ENCODE results near the gene ANXA2.

- TF ChIP-seq CTCF (IDR thresholded peaks at IDR 0.05) (no peak), EZH2 (IDR thresholded peaks at IDR 0.05; ENCODE audit: borderline replicate concordance, insufficient read depth, low read depth, low read length, poor library complexity, severe bottlenecking) (no peak)
Observed at GRCh38 chr15:60372227-60372626, 25.6 kb downstream of the ANXA2 start.
